ENCODE results near the gene EFCAB9. TPM values are rescaled to one million over a fixed set of nuclear protein-coding genes. Genes with fewer than 3 reads are reported as not detected.

Gene EFCAB9
- polyA plus RNA-seq, 1 donor from 2014 or later: not detected

GRCh38 chr5:172146748-172147092 lies 47.3 kb upstream of the EFCAB9 start:
- no peaks in the 10 kb centered on the region for H3K9me2 ChIP-seq (ENCODE audit: insufficient read depth, low read length)

GRCh38 chr5:172147857-172148256 lies 46.1 kb upstream of the EFCAB9 start:
- no peak overlapping the region for H3K27ac ChIP-seq (ENCODE audit: low read length)
- TF ChIP-seq POLR2AphosphoS5 (IDR thresholded peaks at IDR 0.05): no peak
- TF ChIP-seq EP300 (conservative IDR thresholded peaks at IDR 0.05; ENCODE audit: poor library complexity, severe bottlenecking): no peak
- no peak for TF ChIP-seq EZH2 (IDR thresholded peaks at IDR 0.05; ENCODE audit: borderline replicate concordance, insufficient read depth, low read length, poor library complexity, severe bottlenecking)
- TF ChIP-seq REST (IDR thresholded peaks at IDR 0.05; ENCODE audit: borderline replicate concordance): no peak
- TF ChIP-seq TAF1 (IDR thresholded peaks at IDR 0.05; ENCODE audit: low read depth): no peak
- TF ChIP-seq MXI1 (conservative IDR thresholded peaks at IDR 0.05; ENCODE audit: poor library complexity, severe bottlenecking): no peak
- no peak for TF ChIP-seq RAD21 (conservative IDR thresholded peaks at IDR 0.05)
- no peak for TF ChIP-seq SMC3 (conservative IDR thresholded peaks at IDR 0.05; ENCODE audit: poor library complexity)
- TF ChIP-seq, protein P1, sequence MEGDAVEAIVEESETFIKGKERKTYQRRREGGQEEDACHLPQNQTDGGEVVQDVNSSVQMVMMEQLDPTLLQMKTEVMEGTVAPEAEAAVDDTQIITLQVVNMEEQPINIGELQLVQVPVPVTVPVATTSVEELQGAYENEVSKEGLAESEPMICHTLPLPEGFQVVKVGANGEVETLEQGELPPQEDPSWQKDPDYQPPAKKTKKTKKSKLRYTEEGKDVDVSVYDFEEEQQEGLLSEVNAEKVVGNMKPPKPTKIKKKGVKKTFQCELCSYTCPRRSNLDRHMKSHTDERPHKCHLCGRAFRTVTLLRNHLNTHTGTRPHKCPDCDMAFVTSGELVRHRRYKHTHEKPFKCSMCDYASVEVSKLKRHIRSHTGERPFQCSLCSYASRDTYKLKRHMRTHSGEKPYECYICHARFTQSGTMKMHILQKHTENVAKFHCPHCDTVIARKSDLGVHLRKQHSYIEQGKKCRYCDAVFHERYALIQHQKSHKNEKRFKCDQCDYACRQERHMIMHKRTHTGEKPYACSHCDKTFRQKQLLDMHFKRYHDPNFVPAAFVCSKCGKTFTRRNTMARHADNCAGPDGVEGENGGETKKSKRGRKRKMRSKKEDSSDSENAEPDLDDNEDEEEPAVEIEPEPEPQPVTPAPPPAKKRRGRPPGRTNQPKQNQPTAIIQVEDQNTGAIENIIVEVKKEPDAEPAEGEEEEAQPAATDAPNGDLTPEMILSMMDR (IDR thresholded peaks at IDR 0.05; ENCODE audit: poor library complexity, severe bottlenecking): no peak
- H3K9ac ChIP-seq (ENCODE audit: low read length): no peak overlapping the region
- H4K20me1 ChIP-seq (ENCODE audit: insufficient read depth): no peaks in the 10 kb centered on the region
- no peak overlapping the region for H2AFZ ChIP-seq (ENCODE audit: low read depth, low read length)
- H3K4me3 ChIP-seq (ENCODE audit: low read length): no peak overlapping the region
- no peak overlapping the region for H3K4me2 ChIP-seq (ENCODE audit: low read length)
- no peaks in the 10 kb centered on the region for H3K79me2 ChIP-seq (replicated peaks; ENCODE audit: insufficient read depth, low read length)
- no peaks in the 10 kb centered on the region for H3K36me3 ChIP-seq (ENCODE audit: insufficient read depth, low read length)
- H3K27me3 ChIP-seq (ENCODE audit: insufficient read depth, low read depth, low read length): no peaks in the 10 kb centered on the region
- no peaks in the 10 kb centered on the region for H3F3A ChIP-seq (ENCODE audit: insufficient read depth, low read length, poor library complexity, severe bottlenecking)
- no peaks in the 10 kb centered on the region for H3K9me2 ChIP-seq (ENCODE audit: insufficient read depth, low read length)
- no peaks in the 10 kb centered on the region for H3K9me3 ChIP-seq (ENCODE audit: low read length)

More at GRCh38 chr5:172146748-172147092, 47.3 kb upstream of the EFCAB9 start:
- Histone ChIP-seq H3K4me2 (ENCODE audit: low read length) (no peak overlapping the region), H3F3A (ENCODE audit: insufficient read depth, low read length, poor library complexity, severe bottlenecking) (no peaks in the 10 kb centered on the region), H2AFZ (ENCODE audit: low read depth, low read length) (no peak overlapping the region), H3K9me3 (ENCODE audit: low read length) (no peaks in the 10 kb centered on the region), H3K27ac (ENCODE audit: low read length) (no peak overlapping the region), H3K4me3 (ENCODE audit: low read length) (no peak overlapping the region), H3K36me3 (ENCODE audit: insufficient read depth, low read length) (no peaks in the 10 kb centered on the region), H3K27me3 (ENCODE audit: insufficient read depth, low read depth, low read length) (no peaks in the 10 kb centered on the region), H4K20me1 (ENCODE audit: insufficient read depth) (no peaks in the 10 kb centered on the region), H3K79me2 (replicated peaks; ENCODE audit: insufficient read depth, low read length) (no peaks in the 10 kb centered on the region), H3K9ac (ENCODE audit: low read length) (no peak overlapping the region)
- no peak for TF ChIP-seq EZH2 (IDR thresholded peaks at IDR 0.05; ENCODE audit: borderline replicate concordance, insufficient read depth, low read length, poor library complexity, severe bottlenecking)
- no peak for TF ChIP-seq TAF1 (IDR thresholded peaks at IDR 0.05; ENCODE audit: low read depth)

GRCh38 chr5:172148381-172148780 lies 45.6 kb upstream of the EFCAB9 start:
- Histone ChIP-seq H3K27ac (ENCODE audit: low read length) (no peak overlapping the region), H2AFZ (ENCODE audit: low read depth, low read length) (no peak overlapping the region), H3K79me2 (replicated peaks; ENCODE audit: insufficient read depth, low read length) (no peaks in the 10 kb centered on the region), H3K4me3 (ENCODE audit: low read length) (no peak overlapping the region), H3K9me2 (ENCODE audit: insufficient read depth, low read length) (no peaks in the 10 kb centered on the region), H3F3A (ENCODE audit: insufficient read depth, low read length, poor library complexity, severe bottlenecking) (no peaks in the 10 kb centered on the region), H3K4me2 (ENCODE audit: low read length) (no peak overlapping the region), H3K27me3 (ENCODE audit: insufficient read depth, low read depth, low read length) (no peaks in the 10 kb centered on the region), H3K36me3 (ENCODE audit: insufficient read depth, low read length) (no peaks in the 10 kb centered on the region), H3K9ac (ENCODE audit: low read length) (no peak overlapping the region), H3K9me3 (ENCODE audit: low read length) (no peaks in the 10 kb centered on the region), H4K20me1 (ENCODE audit: insufficient read depth) (no peaks in the 10 kb centered on the region)
- TF ChIP-seq POLR2AphosphoS5 (IDR thresholded peaks at IDR 0.05) (no peak), EZH2 (IDR thresholded peaks at IDR 0.05; ENCODE audit: borderline replicate concordance, insufficient read depth, low read length, poor library complexity, severe bottlenecking) (no peak), EP300 (conservative IDR thresholded peaks at IDR 0.05; ENCODE audit: poor library complexity, severe bottlenecking) (no peak), RAD21 (conservative IDR thresholded peaks at IDR 0.05) (no peak), TAF1 (IDR thresholded peaks at IDR 0.05; ENCODE audit: low read depth) (no peak), REST (IDR thresholded peaks at IDR 0.05; ENCODE audit: borderline replicate concordance) (no peak), SMC3 (conservative IDR thresholded peaks at IDR 0.05; ENCODE audit: poor library complexity) (no peak), MXI1 (conservative IDR thresholded peaks at IDR 0.05; ENCODE audit: poor library complexity, severe bottlenecking) (no peak)
- TF ChIP-seq, protein P1 (IDR thresholded peaks at IDR 0.05; ENCODE audit: poor library complexity, severe bottlenecking): no peak

Measured in neural cell (in vitro differentiated cells).